ENCODE results near the gene MATN3. TPM values are rescaled to one million over a fixed set of nuclear protein-coding genes. Genes with fewer than 3 reads are reported as not detected.

MATN3 gene
- total RNA-seq, 2 experiments from 2014 or later: not detected

DNA sequence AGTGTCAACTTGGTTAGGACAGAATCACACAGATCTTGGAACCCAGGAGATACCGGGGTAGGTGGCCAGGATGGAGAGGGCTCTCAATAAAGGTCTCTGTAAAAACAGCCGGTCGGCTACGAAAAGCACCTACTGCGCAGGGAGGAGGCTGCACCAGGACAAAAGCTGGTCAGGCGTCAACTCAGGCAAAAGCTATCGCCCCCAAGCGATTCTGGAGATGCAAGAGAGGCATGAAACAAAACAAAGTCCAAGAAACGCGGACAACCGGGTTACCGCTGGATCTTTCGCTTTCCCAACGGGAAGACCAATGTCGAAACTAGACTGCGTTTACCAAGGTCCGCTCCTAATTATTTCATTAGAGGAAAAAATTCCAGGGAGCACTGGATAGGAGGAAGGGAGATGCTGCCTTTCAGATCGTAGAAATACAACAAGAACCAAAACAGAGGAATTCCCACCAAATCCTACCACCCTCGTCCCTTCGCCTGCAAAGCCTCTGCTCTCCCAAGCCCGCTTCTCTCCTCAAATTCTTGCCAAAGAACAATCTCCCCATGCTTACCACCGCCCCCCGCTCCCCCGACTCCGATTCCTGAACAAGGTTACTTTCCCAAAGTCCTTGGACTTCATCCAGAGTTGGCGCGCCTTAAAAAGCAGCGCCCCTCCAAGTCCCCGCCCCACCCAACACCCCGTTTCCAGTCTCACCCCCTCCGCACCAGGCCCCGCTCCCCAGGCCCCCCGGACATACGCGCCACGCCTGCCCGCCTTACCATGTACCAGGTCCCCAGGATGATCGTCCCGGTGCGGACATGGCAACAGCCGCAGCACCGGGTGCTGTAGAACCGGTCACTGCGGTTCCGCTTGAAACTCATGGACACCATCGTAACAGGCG, 38.4 kb upstream of the MATN3 start:
- Histone ChIP-seq H3K36me3 (ENCODE audit: insufficient read depth, low read length) (peaks cover 8% of the 10 kb centered on the region; the same call in 1 of the 2 replicates), H3K27ac (ENCODE audit: low read depth, low read length, poor library complexity, severe bottlenecking) (peak overlapping the region; percentile 74), H3K4me3 (ENCODE audit: low read depth, low read length, poor library complexity, severe bottlenecking) (peak overlapping the region; percentile 89), H3K4me1 (ENCODE audit: insufficient read depth, low read length, poor library complexity, severe bottlenecking) (peaks cover 27% of the 10 kb centered on the region), H3K9me3 (ENCODE audit: low read length) (no peaks in the 10 kb centered on the region), H3K4me2 (ENCODE audit: low read length) (peak overlapping the region; percentile 91), H3K79me2 (ENCODE audit: insufficient read depth, low read depth, low read length) (peaks cover 52% of the 10 kb centered on the region), H4K20me1 (ENCODE audit: insufficient read depth, low read length) (peaks cover 30% of the 10 kb centered on the region), H3K9me2 (ENCODE audit: insufficient read depth, low read length) (no peaks in the 10 kb centered on the region), H2AFZ (ENCODE audit: low read length) (peak overlapping the region; percentile 92; the same call in 1 of the 2 replicates)
- BruUV-seq (replicated peaks): no TSS peak
- TF ChIP-seq EZH2phosphoT487 (IDR thresholded peaks at IDR 0.05; ENCODE audit: borderline replicate concordance, low read depth, low read length): no peak
- TF ChIP-seq, protein P1, sequence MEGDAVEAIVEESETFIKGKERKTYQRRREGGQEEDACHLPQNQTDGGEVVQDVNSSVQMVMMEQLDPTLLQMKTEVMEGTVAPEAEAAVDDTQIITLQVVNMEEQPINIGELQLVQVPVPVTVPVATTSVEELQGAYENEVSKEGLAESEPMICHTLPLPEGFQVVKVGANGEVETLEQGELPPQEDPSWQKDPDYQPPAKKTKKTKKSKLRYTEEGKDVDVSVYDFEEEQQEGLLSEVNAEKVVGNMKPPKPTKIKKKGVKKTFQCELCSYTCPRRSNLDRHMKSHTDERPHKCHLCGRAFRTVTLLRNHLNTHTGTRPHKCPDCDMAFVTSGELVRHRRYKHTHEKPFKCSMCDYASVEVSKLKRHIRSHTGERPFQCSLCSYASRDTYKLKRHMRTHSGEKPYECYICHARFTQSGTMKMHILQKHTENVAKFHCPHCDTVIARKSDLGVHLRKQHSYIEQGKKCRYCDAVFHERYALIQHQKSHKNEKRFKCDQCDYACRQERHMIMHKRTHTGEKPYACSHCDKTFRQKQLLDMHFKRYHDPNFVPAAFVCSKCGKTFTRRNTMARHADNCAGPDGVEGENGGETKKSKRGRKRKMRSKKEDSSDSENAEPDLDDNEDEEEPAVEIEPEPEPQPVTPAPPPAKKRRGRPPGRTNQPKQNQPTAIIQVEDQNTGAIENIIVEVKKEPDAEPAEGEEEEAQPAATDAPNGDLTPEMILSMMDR (conservative IDR thresholded peaks at IDR 0.05; ENCODE audit: low read length): peak; percentile 64
- intact Hi-C loops (cut with micrococcal nuclease; ENCODE audit: unreplicated experiment): loop anchor here (2.0 kb wide), 1 partner anchor 300 kb away; the partner anchor contains the start of gene PUM2
- peak; percentile 77 for DNase-seq (ENCODE audit: low spot score)
- POLR2A ChIA-PET: interaction anchor here (0.6 to 2.3 kb wide), 10 partner anchors 9 to 1088 kb away, joined by 3 to 13 read pairs (median 4); no protein-coding TSS in a partner anchor
- CTCF ChIA-PET (ENCODE audit: unreplicated experiment): interaction anchor here (1.0 kb wide), 1 partner anchor 13 kb away, joined by 5 read pairs; no protein-coding TSS in a partner anchor

DNA sequence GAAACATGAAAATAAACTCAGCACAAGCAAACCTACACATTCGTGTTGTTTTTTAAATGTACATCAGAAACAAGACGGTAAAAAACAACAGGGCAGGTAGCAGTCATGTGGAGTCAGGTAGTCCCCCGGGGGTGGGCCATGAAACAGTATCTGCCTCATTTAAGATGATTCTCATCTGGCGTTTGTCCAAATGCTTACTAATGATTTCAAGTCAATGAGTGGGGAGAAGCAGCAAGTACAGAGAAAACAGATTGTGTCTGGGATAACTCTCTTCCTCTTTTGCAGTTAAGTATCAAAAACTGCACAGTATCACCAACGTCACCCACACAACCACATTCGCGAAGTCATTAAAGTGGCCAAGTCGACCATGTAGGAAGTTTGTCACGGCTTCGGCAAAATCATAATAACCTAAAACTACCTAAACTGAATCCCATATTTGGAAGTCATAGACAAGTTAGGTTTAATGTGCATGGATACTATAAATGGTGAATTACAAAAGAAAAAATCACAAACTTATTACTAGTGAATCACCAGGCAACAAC, 37.7 kb upstream of the MATN3 start:
- peak overlapping the region; percentile 74 for H3K27ac ChIP-seq (ENCODE audit: low read depth, low read length, poor library complexity, severe bottlenecking)
- POLR2A ChIA-PET: interaction anchor here (0.7 to 3.2 kb wide), 3 partner anchors 14 to 1465 kb away, joined by 3 to 32 read pairs (median 3); no protein-coding TSS in a partner anchor
- no TSS peak for BruUV-seq (replicated peaks)
- H3K4me1 ChIP-seq (ENCODE audit: insufficient read depth, low read length, poor library complexity, severe bottlenecking): peaks cover 27% of the 10 kb centered on the region
- H3K36me3 ChIP-seq (ENCODE audit: insufficient read depth, low read length): peaks cover 13% of the 10 kb centered on the region; the same call in 1 of the 2 replicates
- H3K9me3 ChIP-seq (ENCODE audit: low read length): no peaks in the 10 kb centered on the region
- H3K4me3 ChIP-seq (ENCODE audit: low read depth, low read length, poor library complexity, severe bottlenecking): peak overlapping the region; percentile 89
- peak overlapping the region; percentile 91 for H3K4me2 ChIP-seq (ENCODE audit: low read length)
- DNase-seq (ENCODE audit: low spot score): peak; percentile 59
- H3K79me2 ChIP-seq (ENCODE audit: insufficient read depth, low read depth, low read length): peaks cover 59% of the 10 kb centered on the region
- intact Hi-C loops (cut with micrococcal nuclease; ENCODE audit: unreplicated experiment): loop anchor here (2.0 kb wide), 1 partner anchor 301 kb away; the partner anchor contains the start of gene PUM2
- H4K20me1 ChIP-seq (ENCODE audit: insufficient read depth, low read length): peaks cover 30% of the 10 kb centered on the region
- H3K9me2 ChIP-seq (ENCODE audit: insufficient read depth, low read length): no peaks in the 10 kb centered on the region
- H2AFZ ChIP-seq (ENCODE audit: low read length): peak overlapping the region; percentile 92; the same call in 1 of the 2 replicates
- no peak for TF ChIP-seq EZH2phosphoT487 (IDR thresholded peaks at IDR 0.05; ENCODE audit: borderline replicate concordance, low read depth, low read length)
- TF ChIP-seq, protein P1 (conservative IDR thresholded peaks at IDR 0.05; ENCODE audit: low read length): no peak
- CTCF ChIA-PET (ENCODE audit: unreplicated experiment): no interaction called here
